C4-2B (cell line): ENCODE measurements around the gene PALLD.
"Not testable (repeated sequence)": the region's sequence is repeated elsewhere in the genome, so short reads cannot be mapped to it uniquely, and the experiment has no call there.

ENCODE experiments used
- H3K27ac ChIP-seq: fragments of 450-650 bp; 2 replicates; pipeline ENCODE4 v1.5.1; 2017
- ZFX ChIP-seq: fragments of 450-650 bp; IDR thresholded peaks from 2 replicates; pipeline ENCODE4 v1.6.1; 2017
- TF ChIP-seq, protein P1 (sequence below): fragments of 450-650 bp; conservative IDR thresholded peaks from 2 replicates; pipeline ENCODE4 v1.5.1; 2017; ENCODE audit warnings: mild to moderate bottlenecking

PALLD gene

DNA sequence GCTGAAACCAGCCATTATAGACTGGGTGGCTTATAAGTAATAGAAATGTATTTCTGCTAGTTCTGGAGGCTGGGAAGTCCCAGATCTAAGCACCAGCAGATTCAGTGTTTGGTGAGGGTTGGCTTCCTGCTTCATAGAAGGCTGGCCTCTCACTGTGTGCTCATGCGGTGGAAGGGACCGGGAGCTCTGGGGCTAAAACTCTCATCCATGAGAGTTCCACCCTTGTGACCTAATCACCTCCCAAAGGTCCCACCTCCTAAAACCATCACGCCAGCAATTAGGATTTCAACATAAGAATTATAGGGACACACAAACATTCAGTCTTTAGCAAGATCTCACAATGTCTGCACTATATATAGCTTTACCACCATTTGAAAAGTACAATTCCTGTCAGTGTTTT lies 298.0 kb downstream of the PALLD start:
- no peak overlapping the region for H3K27ac ChIP-seq
- TF ChIP-seq ZFX: no peak
- TF ChIP-seq, protein P1, sequence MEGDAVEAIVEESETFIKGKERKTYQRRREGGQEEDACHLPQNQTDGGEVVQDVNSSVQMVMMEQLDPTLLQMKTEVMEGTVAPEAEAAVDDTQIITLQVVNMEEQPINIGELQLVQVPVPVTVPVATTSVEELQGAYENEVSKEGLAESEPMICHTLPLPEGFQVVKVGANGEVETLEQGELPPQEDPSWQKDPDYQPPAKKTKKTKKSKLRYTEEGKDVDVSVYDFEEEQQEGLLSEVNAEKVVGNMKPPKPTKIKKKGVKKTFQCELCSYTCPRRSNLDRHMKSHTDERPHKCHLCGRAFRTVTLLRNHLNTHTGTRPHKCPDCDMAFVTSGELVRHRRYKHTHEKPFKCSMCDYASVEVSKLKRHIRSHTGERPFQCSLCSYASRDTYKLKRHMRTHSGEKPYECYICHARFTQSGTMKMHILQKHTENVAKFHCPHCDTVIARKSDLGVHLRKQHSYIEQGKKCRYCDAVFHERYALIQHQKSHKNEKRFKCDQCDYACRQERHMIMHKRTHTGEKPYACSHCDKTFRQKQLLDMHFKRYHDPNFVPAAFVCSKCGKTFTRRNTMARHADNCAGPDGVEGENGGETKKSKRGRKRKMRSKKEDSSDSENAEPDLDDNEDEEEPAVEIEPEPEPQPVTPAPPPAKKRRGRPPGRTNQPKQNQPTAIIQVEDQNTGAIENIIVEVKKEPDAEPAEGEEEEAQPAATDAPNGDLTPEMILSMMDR: no peak

DNA sequence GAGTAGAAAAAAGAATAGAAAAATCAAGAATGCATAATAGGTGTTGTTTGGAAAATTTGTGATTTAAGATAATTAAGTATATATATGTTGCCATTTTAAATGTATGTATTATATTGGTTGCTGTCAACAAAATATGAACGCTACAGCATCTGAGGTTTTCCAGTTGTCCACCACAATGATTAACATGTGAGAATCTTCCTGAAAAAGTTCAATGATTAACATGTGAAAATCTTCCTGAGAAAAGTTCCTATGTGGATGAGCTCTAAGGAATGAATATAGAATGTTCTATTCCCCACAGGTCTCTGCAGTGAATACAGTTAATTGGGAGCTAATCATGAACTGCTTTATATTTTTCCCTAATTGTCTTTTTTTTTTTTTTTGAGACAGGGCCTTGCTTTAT lies 298.5 kb downstream of the PALLD start:
- H3K27ac ChIP-seq: no peak overlapping the region

DNA sequence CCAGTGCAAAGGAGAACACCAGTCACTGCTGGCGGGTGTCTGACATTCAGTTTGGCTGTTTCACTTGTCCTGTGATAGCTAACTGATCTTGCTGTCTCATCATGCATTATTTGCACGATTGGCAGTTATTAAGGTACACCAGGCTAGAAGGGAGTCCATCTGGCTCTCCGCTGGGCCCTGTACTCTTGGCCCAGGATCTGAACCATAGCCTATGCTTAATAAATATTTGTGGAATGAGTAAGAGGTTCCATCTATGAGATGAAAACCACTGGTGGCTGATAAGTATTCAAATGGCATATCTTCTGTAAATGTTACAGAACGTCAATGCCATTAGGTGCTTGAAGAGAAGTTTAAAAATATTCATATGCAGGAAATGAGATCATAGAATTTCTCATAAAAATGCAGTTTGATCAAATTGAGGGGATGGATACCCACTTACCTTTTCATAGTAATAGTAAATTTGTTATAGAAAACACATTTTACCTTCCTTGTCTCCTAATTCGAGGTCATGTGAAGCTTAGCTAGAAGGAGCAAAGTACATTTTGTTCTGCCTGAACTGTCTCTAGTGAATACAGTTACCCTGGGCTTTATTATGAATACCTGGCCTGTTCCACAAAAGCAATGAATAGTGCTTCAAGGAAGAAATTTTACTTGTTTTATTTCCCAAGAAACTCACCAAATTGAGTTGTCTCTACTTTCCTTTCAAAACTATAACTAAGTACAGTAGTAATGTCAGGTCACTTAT lies 299.7 kb downstream of the PALLD start:
- TF ChIP-seq, protein P1: no peak
- TF ChIP-seq ZFX: no peak
- H3K27ac ChIP-seq: no peak overlapping the region

More for the DNA sequence above, 298.5 kb downstream of the PALLD start:
- no peak for TF ChIP-seq ZFX
- TF ChIP-seq, protein P1: no peak

DNA sequence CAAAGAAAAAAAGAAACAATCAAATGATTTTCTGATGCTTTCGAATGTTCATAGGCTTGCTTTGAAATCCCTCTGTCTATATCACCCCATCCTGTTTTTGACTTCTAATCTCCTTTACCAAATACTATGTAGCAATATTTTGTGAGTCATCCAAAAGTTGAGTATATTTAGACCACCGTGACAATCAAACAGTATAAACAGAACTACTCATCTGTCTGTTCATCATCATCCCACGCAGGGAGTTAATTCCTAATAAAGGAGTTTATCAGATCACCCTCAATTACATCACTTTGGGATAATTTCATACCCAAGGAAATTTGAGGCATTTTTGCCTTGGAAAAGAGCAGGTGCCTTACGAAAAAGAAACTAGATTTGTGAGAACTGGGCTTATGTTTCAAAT lies 300.3 kb downstream of the PALLD start:
- no peak overlapping the region for H3K27ac ChIP-seq
- TF ChIP-seq, protein P1: no peak
- no peak for TF ChIP-seq ZFX

DNA sequence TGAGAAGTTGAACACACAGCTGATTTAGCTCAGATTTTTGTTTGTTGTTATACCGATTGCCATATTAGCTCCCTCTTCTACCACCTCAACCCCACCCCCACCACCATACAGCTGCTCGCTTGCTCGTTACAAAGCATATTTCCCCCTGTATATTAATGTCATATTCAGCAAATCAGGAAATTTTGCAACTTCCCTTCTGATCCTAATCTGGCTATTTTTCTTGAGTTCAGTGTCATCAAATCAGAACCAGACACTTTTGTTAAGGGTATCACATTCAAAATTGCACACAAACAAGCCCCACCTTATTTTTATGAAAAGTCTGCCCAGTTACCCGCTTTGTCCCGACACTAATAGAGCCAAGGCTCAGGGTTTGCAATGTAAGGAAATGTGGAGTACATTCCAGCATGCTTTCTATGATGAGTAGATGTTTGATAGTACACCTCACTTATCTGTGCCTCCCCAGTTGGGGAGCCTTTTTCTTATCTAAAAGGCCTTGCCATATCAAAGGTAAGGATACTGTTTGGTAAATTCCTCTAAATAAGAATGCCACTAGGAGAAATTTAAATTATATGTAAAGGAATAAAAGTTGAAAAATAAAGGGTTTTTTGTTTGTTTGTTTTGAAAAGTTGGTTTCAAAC lies 301.0 kb downstream of the PALLD start:
- TF ChIP-seq ZFX: no peak
- TF ChIP-seq, protein P1: no peak
- no peak overlapping the region for H3K27ac ChIP-seq

DNA sequence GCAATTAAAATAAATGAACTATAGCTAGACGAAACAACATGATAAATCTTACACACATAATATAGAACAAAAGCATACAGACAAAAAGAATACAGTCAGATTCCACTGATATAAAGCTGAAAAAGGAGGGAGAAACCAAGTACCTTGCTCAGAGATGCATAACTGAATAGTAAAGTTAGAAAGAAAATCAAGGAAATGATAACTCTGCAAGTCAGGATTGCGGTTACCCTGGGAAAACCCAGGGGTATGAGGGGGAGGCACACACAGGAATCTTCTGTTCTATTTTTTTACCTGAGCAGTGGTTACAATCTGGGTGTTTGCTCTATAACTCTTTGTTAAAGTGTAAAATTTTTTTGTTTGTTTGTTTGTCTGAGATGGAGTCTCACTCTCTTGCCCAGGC lies 304.1 kb downstream of the PALLD start:
- H3K27ac ChIP-seq: no peak overlapping the region
- no peak for TF ChIP-seq ZFX
- TF ChIP-seq, protein P1: no peak

DNA sequence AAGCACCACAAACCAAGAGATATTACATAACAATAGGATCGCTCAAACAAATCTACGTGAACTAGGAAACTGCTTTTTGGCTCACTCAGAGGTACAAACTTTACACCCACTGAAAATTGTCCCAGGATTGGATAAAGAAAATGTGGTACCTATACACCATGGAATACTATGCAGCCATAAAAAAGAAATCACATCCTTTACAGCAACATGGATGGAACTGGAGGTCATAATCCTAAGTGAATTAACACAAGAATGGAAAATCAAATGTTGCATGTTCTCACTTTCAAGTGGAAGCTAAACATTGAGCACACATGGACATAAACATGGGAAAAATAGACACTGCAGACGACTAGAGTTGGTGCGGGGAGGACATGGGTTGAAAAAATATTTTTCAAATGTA lies 305.4 kb downstream of the PALLD start:
- no peak for TF ChIP-seq ZFX
- TF ChIP-seq, protein P1: no peak
- H3K27ac ChIP-seq: no peak overlapping the region

DNA sequence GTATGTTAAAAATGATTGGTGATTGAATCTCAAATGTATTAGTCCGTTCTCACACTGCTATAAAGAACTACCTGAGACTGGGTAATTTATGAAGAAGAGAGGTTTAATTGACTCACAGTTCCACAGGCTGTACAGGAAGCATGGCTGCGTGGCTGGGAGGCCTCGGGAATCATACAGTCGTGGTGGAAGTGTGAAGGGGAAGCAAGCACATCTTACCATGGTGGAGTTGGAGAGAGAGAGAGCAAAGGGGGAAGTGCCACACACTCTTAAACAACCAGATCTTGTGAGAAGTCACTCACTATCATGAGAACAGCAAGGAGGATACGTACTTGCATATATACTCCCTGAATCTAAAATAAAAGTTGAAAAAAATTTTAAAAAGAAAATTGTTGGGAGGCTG lies 306.2 kb downstream of the PALLD start:
- not testable (repeated sequence) for H3K27ac ChIP-seq
